HepG2 (cell line): Measurements from ENCODE around the gene FUT1. TPM values are rescaled to one million over a fixed set of nuclear protein-coding genes. Genes with fewer than 3 reads are reported as not detected.
A peak's percentile ranks its signal among the peaks of the same experiment; 100 is the strongest.

Experiments
- ADNP ChIP-seq: sonication (generic); formaldehyde crosslinking; IDR thresholded peaks from 2 replicates; pipeline ENCODE4 v1.4.0; 2020; ENCODE audit warnings: missing genetic modification reagents
- AGO1 ChIP-seq: fragments of 200-400 bp; formaldehyde crosslinking; IDR thresholded peaks from 2 replicates; pipeline ENCODE4 v1.6.1; 2017; ENCODE audit warnings: mild to moderate bottlenecking, low read depth, low read length, moderate library complexity; ENCODE audit not compliant: poor library complexity, severe bottlenecking
- EHMT2 ChIP-seq: fragments of 200-600 bp; sonication (generic); IDR thresholded peaks from 2 replicates; pipeline ENCODE4 v1.7.0; 2017; ENCODE audit warnings: antibody characterized with exemption, low read depth, low read length, borderline replicate concordance
- GABPA ChIP-seq, 2 experiments: IDR thresholded peaks; 2 replicates each; pipeline ENCODE4 v1.6.1; 2011 to 2016; ENCODE audit warnings: low read depth in 2 of 2, low read length in 1 of 2, missing biosample characterization in 1 of 2, missing genetic modification characterization in 1 of 2
- HDAC6 ChIP-seq: fragments of 200-600 bp; sonication (generic); IDR thresholded peaks from 2 replicates; pipeline ENCODE4 v1.7.0; 2017; ENCODE audit warnings: mild to moderate bottlenecking, antibody characterized with exemption, low read length, low read depth
- IKZF1 ChIP-seq: fragments of 450-650 bp; IDR thresholded peaks from 2 replicates; pipeline ENCODE4 v1.7.1; 2016
- ISL2 ChIP-seq: sonication (generic); formaldehyde crosslinking; IDR thresholded peaks from 2 replicates; pipeline ENCODE4 v1.5.0; 2020; ENCODE audit warnings: missing genetic modification reagents
- JDP2 ChIP-seq: sonication (generic); formaldehyde crosslinking; IDR thresholded peaks from 2 replicates; pipeline ENCODE4 v1.8.1; 2022; ENCODE audit warnings: missing genetic modification reagents, borderline replicate concordance
- MEF2D ChIP-seq: sonication (generic); formaldehyde crosslinking; IDR thresholded peaks from 2 replicates; pipeline ENCODE4 v1.5.1; 2020; ENCODE audit warnings: mild to moderate bottlenecking, missing genetic modification reagents
- MYNN ChIP-seq: sonication (generic); formaldehyde crosslinking; IDR thresholded peaks from 2 replicates; pipeline ENCODE4 v1.4.0; 2020; ENCODE audit warnings: mild to moderate bottlenecking, low read depth, missing genetic modification reagents
- NPAS2 ChIP-seq: sonication (generic); formaldehyde crosslinking; IDR thresholded peaks from 2 replicates; pipeline ENCODE4 v1.8.0; 2022; ENCODE audit warnings: mild to moderate bottlenecking, missing genetic modification reagents, borderline replicate concordance
- PHF21A ChIP-seq: sonication (generic); formaldehyde crosslinking; IDR thresholded peaks from 2 replicates; pipeline ENCODE4 v1.5.0; 2020; ENCODE audit warnings: mild to moderate bottlenecking, missing genetic modification reagents
- SNAPC2 ChIP-seq: sonication (generic); formaldehyde crosslinking; IDR thresholded peaks from 2 replicates; pipeline ENCODE4 v1.8.1; 2022; ENCODE audit warnings: mild to moderate bottlenecking, missing genetic modification reagents
- SRF ChIP-seq: IDR thresholded peaks from 2 replicates; pipeline ENCODE4 v1.6.1; 2011; ENCODE audit warnings: mild to moderate bottlenecking, low read depth, low read length, moderate library complexity
- SRSF1 ChIP-seq: fragments of 200-400 bp; formaldehyde crosslinking; optimal IDR thresholded peaks from 2 replicates; pipeline ENCODE3; 2017; ENCODE audit warnings: mild to moderate bottlenecking, low read depth, low read length, moderate library complexity
- THAP11 ChIP-seq: IDR thresholded peaks from 2 replicates; pipeline ENCODE4 v1.6.1; 2016; ENCODE audit warnings: missing biosample characterization, missing genetic modification reagents
- ZNF124 ChIP-seq: sonication (generic); formaldehyde crosslinking; IDR thresholded peaks from 2 replicates; pipeline ENCODE4 v1.4.0; 2020; ENCODE audit warnings: missing genetic modification reagents
- ZNF317 ChIP-seq: sonication (generic); formaldehyde crosslinking; IDR thresholded peaks from 2 replicates; pipeline ENCODE4 v1.5.0; 2020; ENCODE audit warnings: mild to moderate bottlenecking, missing genetic modification reagents
- ZNF333 ChIP-seq: sonication (generic); formaldehyde crosslinking; IDR thresholded peaks from 2 replicates; pipeline ENCODE4 v1.4.0; 2020; ENCODE audit warnings: mild to moderate bottlenecking, missing genetic modification reagents, borderline replicate concordance
- ZNF337 ChIP-seq: sonication (generic); formaldehyde crosslinking; IDR thresholded peaks from 2 replicates; pipeline ENCODE4 v1.5.1; 2020; ENCODE audit warnings: missing genetic modification reagents, low read depth, mild to moderate bottlenecking, borderline replicate concordance
- ZNF451 ChIP-seq: sonication (generic); formaldehyde crosslinking; IDR thresholded peaks from 2 replicates; pipeline ENCODE4 v1.5.0; 2020; ENCODE audit warnings: mild to moderate bottlenecking, missing genetic modification reagents
- ZNF781 ChIP-seq: sonication (generic); formaldehyde crosslinking; IDR thresholded peaks from 2 replicates; pipeline ENCODE4 v1.5.1; 2020; ENCODE audit warnings: borderline replicate concordance, mild to moderate bottlenecking, missing genetic modification reagents; ENCODE audit errors: not compliant biosample characterization
- polyA plus RNA-seq, 8 experiments: library from polyadenylated mRNA; depleted of rRNA in 3 of 8; stranded (reverse) in 7 of 8; unstranded in 1 of 8; fragments of >200 nt; fragmentation: Illumina TruSeq in 4 of 8; extraction: Trizol in 4 of 8; gene quantifications; 2 replicates each; pipeline versions ENCODE4 v1.2.1 to v1.2.3, GENCODE V29; 2011 to 2016; ENCODE audit warnings: low read depth in 4 of 8, missing spikeins in 1 of 8, mixed read lengths in 1 of 8; ENCODE audit not compliant: insufficient read depth in 1 of 8
- total RNA-seq, 5 experiments: library from RNA; depleted of rRNA; stranded (reverse); fragments of >200 nt; fragmentation: Illumina TruSeq; extraction: Trizol; gene quantifications; 2 replicates each; pipeline ENCODE4 v1.2.3, GENCODE V29; 2016; ENCODE audit warnings: low read depth in 1 of 5
- TF ChIP-seq, protein P1 (sequence below): sonication (generic); formaldehyde crosslinking; IDR thresholded peaks from 2 replicates; pipeline ENCODE4 v1.9.0; 2022; ENCODE audit warnings: missing genetic modification reagents, mild to moderate bottlenecking, borderline replicate concordance
- TF ChIP-seq, protein P2 (sequence below): IDR thresholded peaks from 2 replicates; pipeline ENCODE4 v1.6.1; 2016; ENCODE audit warnings: mild to moderate bottlenecking, missing biosample characterization, missing genetic modification reagents
- TF ChIP-seq, protein P3 (sequence below): sonication (generic); formaldehyde crosslinking; IDR thresholded peaks from 2 replicates; pipeline ENCODE4 v1.4.0; 2020; ENCODE audit warnings: missing genetic modification reagents
- TF ChIP-seq, protein P4 (sequence below): sonication (generic); formaldehyde crosslinking; IDR thresholded peaks from 2 replicates; pipeline ENCODE4 v1.8.0; 2022; ENCODE audit warnings: mild to moderate bottlenecking, missing genetic modification reagents, borderline replicate concordance

FUT1 gene
- total and polyA plus RNA-seq, 2 of the 13 experiments (the other 11 are each of a cell fraction or from before 2014, with no cell fraction given): 0.07 to 1.1 TPM

DNA sequence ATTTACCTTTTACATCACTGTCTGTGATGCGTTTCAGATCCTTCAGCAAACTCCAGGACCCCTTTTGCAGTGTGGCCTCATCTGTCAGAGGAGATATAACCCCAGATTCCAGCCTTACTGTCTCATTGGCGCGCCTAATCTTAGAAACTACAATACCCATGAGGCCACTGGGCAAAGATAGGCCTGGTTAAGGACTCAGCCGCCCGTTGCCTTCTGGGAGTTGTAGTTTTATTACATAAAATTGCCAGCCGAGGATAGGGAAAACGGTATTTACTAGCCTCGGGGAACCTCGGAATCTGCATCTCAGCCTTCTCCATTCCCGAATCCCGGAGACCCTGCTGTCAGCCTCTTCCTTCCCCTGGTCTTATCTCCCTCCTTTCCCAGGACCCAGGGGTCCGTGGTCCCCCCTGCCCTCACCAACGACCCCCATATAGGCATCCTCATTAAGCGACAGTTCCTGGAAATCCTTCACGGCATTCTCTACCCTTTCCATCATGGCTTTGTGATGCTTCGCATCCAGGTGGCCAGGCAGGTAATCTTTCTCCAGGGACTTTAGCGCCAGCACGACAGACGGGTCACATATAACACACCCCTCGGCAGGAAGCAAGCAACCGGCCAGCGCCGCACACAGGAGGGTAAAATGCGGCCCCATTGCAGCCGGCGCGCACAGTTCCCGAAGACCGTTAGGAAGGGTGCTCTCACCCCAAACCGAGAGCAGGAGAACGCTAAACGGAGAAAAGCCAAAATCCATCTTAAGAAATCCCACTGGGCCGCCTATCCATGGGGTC is 7.0 kb downstream of the FUT1 start (continued):
- no peak for TF ChIP-seq NPAS2 (CRISPR knock-in tag)
- peak; percentile 100 for TF ChIP-seq THAP11 (CRISPR knock-in tag)
- TF ChIP-seq SRF: no peak
- TF ChIP-seq, protein P1, sequence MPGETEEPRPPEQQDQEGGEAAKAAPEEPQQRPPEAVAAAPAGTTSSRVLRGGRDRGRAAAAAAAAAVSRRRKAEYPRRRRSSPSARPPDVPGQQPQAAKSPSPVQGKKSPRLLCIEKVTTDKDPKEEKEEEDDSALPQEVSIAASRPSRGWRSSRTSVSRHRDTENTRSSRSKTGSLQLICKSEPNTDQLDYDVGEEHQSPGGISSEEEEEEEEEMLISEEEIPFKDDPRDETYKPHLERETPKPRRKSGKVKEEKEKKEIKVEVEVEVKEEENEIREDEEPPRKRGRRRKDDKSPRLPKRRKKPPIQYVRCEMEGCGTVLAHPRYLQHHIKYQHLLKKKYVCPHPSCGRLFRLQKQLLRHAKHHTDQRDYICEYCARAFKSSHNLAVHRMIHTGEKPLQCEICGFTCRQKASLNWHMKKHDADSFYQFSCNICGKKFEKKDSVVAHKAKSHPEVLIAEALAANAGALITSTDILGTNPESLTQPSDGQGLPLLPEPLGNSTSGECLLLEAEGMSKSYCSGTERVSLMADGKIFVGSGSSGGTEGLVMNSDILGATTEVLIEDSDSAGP (CRISPR knock-in tag): no peak
- no peak for TF ChIP-seq ISL2
- no peak for TF ChIP-seq ADNP
- no peak for TF ChIP-seq MEF2D (CRISPR knock-in tag)
- no peak for TF ChIP-seq EHMT2
- TF ChIP-seq, protein P2, sequence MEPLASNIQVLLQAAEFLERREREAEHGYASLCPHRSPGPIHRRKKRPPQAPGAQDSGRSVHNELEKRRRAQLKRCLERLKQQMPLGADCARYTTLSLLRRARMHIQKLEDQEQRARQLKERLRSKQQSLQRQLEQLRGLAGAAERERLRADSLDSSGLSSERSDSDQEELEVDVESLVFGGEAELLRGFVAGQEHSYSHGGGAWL (CRISPR knock-in tag): no peak
- TF ChIP-seq ZNF124 (CRISPR knock-in tag): no peak
- TF ChIP-seq HDAC6: no peak
- TF ChIP-seq PHF21A: no peak
- no peak for TF ChIP-seq AGO1
- TF ChIP-seq ZNF317: no peak
- TF ChIP-seq ZNF333 (CRISPR knock-in tag): no peak
- TF ChIP-seq SRSF1: no peak
- TF ChIP-seq ZNF337 (CRISPR knock-in tag): no peak
- TF ChIP-seq ZNF781 (CRISPR knock-in tag): no peak
- no peak for TF ChIP-seq JDP2
- TF ChIP-seq, protein P3, sequence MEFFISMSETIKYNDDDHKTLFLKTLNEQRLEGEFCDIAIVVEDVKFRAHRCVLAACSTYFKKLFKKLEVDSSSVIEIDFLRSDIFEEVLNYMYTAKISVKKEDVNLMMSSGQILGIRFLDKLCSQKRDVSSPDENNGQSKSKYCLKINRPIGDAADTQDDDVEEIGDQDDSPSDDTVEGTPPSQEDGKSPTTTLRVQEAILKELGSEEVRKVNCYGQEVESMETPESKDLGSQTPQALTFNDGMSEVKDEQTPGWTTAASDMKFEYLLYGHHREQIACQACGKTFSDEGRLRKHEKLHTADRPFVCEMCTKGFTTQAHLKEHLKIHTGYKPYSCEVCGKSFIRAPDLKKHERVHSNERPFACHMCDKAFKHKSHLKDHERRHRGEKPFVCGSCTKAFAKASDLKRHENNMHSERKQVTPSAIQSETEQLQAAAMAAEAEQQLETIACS (CRISPR knock-in tag): no peak
- TF ChIP-seq GABPA (IDR thresholded peaks at IDR 0.05; ENCODE audit: low read depth, low read length): no peak
- TF ChIP-seq GABPA (CRISPR knock-in tag; IDR thresholded peaks at IDR 0.05; ENCODE audit: low read depth): peak; percentile 69
- TF ChIP-seq ZNF451 (CRISPR knock-in tag): no peak
- no peak for TF ChIP-seq SNAPC2
- no peak for TF ChIP-seq MYNN (CRISPR knock-in tag)
- TF ChIP-seq IKZF1: no peak
- TF ChIP-seq, protein P4, sequence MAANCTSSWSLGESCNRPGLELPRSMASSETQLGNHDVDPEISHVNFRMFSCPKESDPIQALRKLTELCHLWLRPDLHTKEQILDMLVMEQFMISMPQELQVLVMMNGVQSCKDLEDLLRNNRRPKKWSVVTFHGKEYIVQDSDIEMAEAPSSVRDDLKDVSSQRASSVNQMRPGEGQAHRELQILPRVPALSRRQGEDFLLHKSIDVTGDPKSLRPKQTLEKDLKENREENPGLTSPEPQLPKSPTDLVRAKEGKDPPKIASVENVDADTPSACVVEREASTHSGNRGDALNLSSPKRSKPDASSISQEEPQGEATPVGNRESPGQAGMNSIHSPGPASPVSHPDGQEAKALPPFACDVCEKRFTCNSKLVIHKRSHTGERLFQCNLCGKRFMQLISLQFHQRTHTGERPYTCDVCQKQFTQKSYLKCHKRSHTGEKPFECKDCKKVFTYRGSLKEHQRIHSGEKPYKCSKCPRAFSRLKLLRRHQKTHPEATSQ (CRISPR knock-in tag): no peak
